ENCODE data around the gene HMGXB3. TPM values are rescaled to one million over a fixed set of nuclear protein-coding genes. Genes with fewer than 3 reads are reported as not detected.

Gene HMGXB3
- total and polyA plus RNA-seq, 2 of the 13 experiments (the other 11 are each of a cell fraction or from before 2014, with no cell fraction given): 18.8 to 23.8 TPM

- peaks cover 5% of the 10 kb centered on the region for H3K79me2 ChIP-seq (ENCODE audit: insufficient read depth, low read length)
- no TSS peak for BruUV-seq (replicated peaks)
- no peaks in the 10 kb centered on the region for H4K20me1 ChIP-seq (ENCODE audit: insufficient read depth, low read length)
- in situ Hi-C loops (cut with HindIII; ENCODE audit: extremely low pct_ligation_motif_present, low pct_unique_long_range_greater_than_20kb): no loop called here
- H3K4me1 ChIP-seq (ENCODE audit: insufficient read depth, low read length): no peaks in the 10 kb centered on the region
- CTCF ChIA-PET (ENCODE audit: low intra/inter-chr PET ratio, low total read pairs): no interaction called here
- POLR2A ChIA-PET: interaction anchor here (0.6 to 2.1 kb wide), 3 partner anchors 9 to 18 kb away, joined by 3 to 4 read pairs (median 3); partner anchors contain the start of genes HMGXB3 and TIGD6
- 0 out of 2 replicates have a peak, but pooled peaks cover under 1% of the 10 kb centered on the region for H3K9me3 ChIP-seq (ENCODE audit: low read length)
- peaks cover 37 to 83% of the 10 kb centered on the region in 2 experiments for H3K36me3 ChIP-seq (replicated peaks in 1 of 2; ENCODE audit: control insufficient read depth in 1 of 2, insufficient read depth in 2 of 2, low read length in 2 of 2)
- H3K27me3 ChIP-seq (ENCODE audit: control insufficient read depth in 1 of 2, insufficient read depth in 2 of 2, low read length in 2 of 2): no peaks in the 10 kb centered on the region
- ATAC-seq: no peak
- H2AFZ ChIP-seq (ENCODE audit: low read length): no peak overlapping the region
- intact Hi-C loops (cut with micrococcal nuclease; ENCODE audit: unreplicated experiment): no loop called here
- H3K9ac ChIP-seq (ENCODE audit: insufficient read depth, low read depth, low read length): no peak overlapping the region
- no peak overlapping the region for H3K4me3 ChIP-seq (replicated peaks in 1 of 3; ENCODE audit: insufficient read depth in 1 of 3, low read depth in 2 of 3, low read length in 3 of 3)
- WGBS (ENCODE audit: low lambda C conversion rate): 94% methylated on average over 6 of the region's 6 CpGs
- DNase-seq (ENCODE audit: low spot score): no peak
- no peak for FAIRE-seq
- no peak overlapping the region for H3K27ac ChIP-seq (ENCODE audit: extremely low read length, insufficient read depth, low read length)
- no peak overlapping the region for H3K4me2 ChIP-seq (ENCODE audit: low read depth, low read length)
- TF ChIP-seq ZBTB44 (CRISPR knock-in tag; IDR thresholded peaks at IDR 0.05) (no peak), SP140L (CRISPR knock-in tag; IDR thresholded peaks at IDR 0.05; ENCODE audit: borderline replicate concordance) (no peak), ATF5 (CRISPR knock-in tag; IDR thresholded peaks at IDR 0.05; ENCODE audit: low read depth) (no peak), ZNF710 (CRISPR knock-in tag; IDR thresholded peaks at IDR 0.05; ENCODE audit: borderline replicate concordance) (no peak), ZNF672 (CRISPR knock-in tag; IDR thresholded peaks at IDR 0.05) (no peak), EHMT2 (IDR thresholded peaks at IDR 0.05; ENCODE audit: borderline replicate concordance, low read depth, low read length) (no peak), HMGXB4 (CRISPR knock-in tag; IDR thresholded peaks at IDR 0.05; ENCODE audit: borderline replicate concordance in 1 of 2, low read depth in 1 of 2) (no peak), SOX5 (CRISPR knock-in tag; IDR thresholded peaks at IDR 0.05; ENCODE audit: borderline replicate concordance) (no peak), ZBTB43 (CRISPR knock-in tag; conservative IDR thresholded peaks at IDR 0.05) (no peak), TBP (CRISPR knock-in tag; IDR thresholded peaks at IDR 0.05) (no peak), ZNF3 (CRISPR knock-in tag; IDR thresholded peaks at IDR 0.05) (no peak), MXD1 (CRISPR knock-in tag; IDR thresholded peaks at IDR 0.05) (no peak), EZH2 (conservative IDR thresholded peaks at IDR 0.05; ENCODE audit: low read depth, low read length) (no peak), LCORL (IDR thresholded peaks at IDR 0.05) (no peak), LCORL (CRISPR knock-in tag; IDR thresholded peaks at IDR 0.05) (no peak), ESRRA (CRISPR knock-in tag; IDR thresholded peaks at IDR 0.05; ENCODE audit: low read depth) (no peak)
These were observed 9.3 kb downstream of the HMGXB3 start for GRCh38 chr5:150009671-150010387.
